NCI-H1105 treated with DMSO at 0.1 percent for 48 hours (cell line): ENCODE data around the gene GBA3.

Experiments used
- DNase-seq: peaks from one replicate; lab custom pipeline; 2025; lab: John Stamatoyannopoulos, UW

Gene GBA3

DNA sequence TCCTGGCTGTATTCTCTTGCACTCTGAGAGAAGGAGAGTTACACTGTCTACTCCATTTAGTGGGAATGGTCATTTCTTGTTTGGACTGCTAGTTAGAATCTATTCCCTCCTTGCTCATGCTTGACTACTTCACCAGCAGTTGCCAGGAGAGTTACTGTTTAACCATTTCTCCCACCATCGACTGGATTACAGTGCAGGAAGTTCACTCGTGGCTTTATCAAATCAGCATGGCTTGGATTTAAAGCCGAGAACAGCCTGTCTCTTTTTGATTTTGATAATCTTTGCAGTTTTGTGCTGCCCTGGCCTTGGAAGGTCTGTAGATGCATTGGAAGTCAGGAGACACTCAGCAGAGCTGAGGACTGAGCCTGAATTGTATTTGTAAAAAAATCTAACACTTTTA lies 3.2 kb downstream of the GBA3 start:
- DNase-seq: no peak

DNA sequence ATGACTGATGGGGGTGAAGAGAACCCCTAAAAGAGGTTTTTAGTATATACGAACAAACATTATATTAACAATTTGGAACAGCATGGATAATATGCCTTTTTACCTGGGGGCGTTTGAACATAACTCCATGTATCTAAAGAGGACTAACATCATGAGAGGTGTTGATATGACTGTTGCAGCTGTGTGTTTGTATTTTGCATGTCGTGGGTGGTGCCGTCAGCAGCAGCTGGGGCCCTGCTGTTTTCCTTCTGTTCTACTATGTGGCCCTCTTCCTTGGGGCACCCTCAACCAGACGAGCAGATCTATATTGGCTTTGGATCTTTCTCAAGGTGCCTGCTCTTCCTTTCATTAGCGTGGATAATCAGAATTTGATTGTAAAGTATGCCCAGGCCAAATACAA lies 11.2 kb downstream of the GBA3 start:
- no peak for DNase-seq

DNA sequence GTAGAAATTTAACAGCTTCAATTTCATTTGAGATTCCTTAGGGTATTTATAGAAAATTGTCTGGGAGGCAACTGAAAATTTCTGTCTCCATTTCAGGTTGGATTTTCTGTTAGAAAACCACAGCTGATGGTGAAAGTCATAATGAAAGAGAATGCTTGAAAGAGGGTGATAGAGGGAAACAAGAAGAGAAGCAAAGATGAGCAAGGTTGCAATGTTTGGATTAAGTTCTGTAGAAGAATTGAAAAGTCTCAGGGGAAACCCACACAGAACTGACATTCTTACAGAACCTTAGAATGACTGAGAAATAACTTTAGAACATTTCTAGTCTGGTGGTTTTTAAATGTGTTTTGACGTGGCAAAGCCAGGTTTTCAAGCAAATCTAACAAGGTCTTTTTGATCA lies 14.7 kb downstream of the GBA3 start:
- no peak for DNase-seq

DNA sequence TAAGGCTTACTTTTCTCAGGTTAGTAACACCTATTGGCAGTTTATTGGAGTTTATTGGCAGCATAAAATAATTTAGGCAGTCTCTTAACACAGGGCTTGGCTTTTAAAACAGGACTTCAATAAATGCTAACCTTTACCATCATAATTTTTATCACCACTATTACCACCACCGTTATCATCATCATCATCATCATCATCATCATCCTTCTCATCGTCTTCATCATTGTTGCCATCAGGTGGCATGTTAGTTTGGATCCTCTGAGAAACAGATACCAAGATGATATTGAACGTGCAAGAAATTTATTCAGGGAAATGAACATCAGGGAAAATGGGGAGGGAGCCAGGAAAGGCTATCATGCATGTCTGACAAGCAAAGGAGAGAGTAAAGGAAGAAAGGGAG lies 16.2 kb downstream of the GBA3 start:
- no peak for DNase-seq

DNA sequence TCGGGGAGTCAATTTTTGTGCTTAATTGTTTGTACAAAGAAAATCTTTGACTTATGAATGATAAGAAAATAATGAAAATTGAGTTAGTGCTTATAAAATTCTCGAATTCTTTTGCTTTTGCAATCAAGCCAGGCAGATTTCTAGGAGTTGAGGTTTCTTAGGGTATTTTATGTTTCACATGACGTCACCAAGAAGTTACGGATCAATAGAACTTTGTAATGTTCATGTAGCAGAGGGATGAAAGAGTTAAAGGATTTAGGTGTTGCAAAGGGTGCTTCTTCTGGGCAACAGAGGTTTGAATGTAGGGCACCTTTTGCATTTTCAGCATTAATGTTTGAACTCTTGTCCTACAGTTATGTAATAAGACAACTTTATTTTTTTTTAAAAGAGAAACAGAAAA lies 19.4 kb downstream of the GBA3 start:
- no peak for DNase-seq

DNA sequence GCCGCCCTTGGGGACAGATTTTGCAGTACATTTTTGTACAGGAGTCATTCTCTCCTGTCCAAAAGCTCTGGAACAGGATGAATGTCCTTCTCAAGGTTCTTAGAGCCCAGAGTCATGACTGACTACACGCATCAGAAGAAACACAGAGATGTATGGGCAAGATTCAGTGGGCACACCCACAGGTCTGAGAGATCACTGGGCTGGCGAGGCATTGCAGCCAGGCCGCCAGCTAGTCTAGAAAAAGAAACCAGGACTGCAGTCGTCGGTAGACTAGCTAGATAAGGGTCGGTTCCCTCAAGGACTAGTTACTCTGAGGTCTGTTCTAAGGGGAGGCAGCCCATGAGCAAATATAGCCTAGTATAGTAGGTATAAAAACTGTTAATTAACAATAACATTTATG lies 19.8 kb downstream of the GBA3 start:
- DNase-seq: no peak

DNA sequence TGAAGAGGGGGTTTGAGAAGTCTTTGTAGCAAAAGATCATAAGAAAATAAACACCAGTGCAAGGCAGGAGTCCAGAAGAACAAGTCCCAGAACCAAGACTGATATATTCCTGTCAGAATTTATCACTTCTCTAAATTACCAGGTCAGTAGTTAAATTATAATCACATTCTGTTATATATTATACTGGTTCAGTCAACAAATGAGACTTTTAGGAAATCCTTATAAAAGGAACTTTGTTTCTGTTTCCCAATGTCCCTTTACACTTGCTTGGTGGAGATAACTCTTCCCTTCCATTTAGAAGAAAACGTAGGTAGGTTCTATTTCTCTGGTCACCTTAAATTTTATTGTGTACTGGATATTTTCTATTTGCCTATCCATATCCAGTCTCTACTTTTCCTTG lies 21.1 kb downstream of the GBA3 start:
- no peak for DNase-seq

DNA sequence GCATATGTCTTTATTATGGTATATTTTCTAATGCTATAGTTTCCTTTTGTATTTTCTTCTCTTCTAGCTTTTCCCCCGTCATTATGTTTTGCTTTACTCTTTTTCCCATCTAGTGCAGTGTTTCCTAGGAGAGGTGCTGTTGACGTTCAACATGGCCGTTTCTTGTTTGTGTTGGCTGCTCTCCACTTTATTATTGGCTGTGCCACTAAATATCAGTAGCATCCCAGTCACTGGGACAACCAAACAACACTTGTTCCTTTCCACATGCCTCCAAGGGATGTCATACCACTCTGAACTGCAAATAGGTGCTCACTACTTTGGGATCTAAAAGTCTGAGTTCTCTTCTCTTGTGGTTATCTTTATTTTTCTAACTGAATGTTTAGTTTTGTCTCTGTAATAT lies 26.5 kb downstream of the GBA3 start:
- DNase-seq: no peak

DNA sequence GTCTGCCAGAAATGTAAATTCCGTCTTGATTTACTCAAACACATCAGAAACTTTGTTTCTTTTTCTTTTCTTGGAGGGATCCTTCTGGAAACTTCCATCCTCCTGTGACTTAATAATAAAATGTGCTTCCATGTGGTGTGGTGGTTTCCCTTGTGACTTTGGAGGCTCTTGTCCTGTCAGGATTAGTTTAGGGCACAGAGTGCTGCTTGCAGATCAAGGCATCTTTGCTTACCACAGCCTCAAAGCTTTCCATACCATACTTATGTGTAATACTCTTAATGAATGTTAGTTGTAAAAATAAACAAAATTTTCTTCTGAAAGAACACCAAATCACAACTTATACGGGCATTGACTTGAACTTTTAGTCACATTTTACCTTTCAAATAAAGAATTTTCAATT lies 27.4 kb downstream of the GBA3 start:
- no peak for DNase-seq

DNA sequence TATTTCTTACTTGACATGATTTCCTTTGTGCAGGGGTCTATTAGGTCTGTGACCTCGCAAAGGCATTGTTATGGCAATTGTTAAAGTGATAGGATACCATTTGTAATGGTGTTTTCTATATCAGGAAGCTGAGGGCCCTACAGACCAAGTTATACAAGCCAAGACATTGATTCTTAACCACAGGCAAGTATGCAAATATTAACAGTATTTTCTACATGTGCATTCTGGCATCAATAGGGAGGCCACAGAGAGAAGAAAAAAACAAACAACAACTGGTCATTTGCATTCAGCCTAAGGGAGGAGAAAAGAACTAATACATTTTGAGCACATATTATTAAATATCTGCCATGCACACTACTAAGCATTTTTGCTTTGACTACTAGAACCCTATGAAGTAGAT lies 28.5 kb downstream of the GBA3 start:
- DNase-seq: no peak

DNA sequence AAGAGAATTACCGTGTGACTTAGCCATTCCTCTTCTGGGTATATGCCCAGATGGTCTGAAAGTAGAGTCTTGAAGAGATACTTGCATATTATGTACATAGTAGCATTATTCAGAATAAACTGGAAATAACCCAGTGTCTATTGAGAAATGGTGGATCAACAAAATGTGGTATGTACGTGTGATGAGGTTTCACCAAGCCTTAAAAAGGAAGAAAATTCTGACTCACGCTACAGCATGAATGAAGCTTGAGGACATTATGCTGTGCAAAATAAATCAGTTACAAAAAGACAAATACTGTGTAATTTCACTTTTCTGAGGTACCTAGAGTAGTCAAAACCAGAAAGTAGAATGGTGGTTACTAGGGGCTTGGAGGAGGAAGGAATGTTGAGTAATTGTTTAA lies 37.3 kb downstream of the GBA3 start:
- DNase-seq: no peak

DNA sequence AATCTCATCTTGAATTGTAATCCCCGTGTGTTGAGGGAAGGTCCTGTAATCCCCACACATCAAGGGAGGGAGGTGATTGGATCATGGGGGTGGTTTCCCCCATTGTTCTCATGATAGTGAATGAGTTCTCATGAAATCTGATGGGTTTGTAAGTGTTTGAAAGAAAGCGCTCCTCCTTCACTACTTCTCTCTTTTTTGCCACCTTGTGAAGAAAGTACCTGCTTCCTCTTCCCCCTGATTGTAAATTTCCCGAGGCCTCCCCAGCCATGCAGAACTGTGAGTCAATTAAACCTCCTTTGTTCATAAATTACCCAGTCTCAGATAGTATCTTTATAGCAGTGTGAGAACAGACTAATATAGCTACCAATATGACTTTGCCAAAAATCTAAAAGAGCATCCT lies 41.1 kb downstream of the GBA3 start:
- DNase-seq: no peak

DNA sequence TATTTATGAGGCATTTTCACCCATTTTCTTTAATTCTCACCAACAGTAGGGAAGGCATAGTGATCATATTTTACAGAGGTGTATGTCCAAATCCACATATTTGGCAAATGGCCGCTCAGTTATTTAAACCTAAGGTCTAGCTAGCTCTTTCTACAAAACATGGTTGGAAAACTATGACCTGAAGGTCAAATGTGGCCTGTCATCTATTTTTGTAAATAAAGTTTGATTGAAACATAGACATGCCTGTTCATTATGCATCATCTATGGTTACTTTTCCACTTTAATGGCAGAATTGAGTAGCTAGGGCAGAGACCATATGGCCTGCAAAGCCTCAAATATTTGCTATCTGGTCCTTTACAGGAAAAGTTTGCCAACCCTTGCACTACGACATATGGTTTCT lies 44.2 kb downstream of the GBA3 start:
- no peak for DNase-seq

DNA sequence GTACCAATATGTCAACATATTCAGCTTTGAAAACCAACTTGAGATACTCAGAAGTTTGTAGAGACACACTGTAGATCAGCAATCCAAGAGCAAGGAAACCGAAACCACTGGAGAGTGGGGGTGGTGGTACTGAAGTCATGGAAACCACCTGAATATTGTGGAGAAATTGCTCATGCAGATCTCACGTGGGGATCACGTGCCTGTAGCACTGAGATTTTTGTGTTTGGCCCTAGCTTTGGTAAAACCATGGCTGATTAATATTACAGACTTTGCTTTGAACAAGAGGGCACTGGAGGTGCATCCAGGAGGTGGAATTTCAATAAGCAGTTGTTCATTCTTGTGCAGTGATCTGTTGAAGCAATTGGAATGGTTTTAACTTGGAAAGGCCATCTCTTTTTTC lies 47.2 kb downstream of the GBA3 start:
- DNase-seq: no peak

DNA sequence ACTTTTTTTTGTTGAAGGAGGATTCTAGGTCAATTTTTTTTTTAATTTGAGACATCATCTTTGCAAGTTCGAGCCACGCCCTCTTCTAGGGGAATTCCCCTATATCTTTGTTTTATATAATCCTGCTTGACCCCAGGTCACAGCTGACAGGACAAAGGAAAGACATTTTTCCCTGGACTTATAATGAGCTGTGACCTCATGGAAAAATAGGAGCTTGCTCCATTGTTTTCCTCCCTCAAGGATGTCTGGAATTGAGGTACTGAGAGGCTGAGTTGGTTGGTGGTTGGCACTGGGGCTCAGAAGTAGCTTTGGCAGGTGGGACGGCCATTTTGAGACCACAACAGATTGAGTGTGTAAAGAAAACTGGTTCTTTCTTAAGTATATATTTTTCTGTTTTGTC lies 49.0 kb downstream of the GBA3 start:
- no peak for DNase-seq

DNA sequence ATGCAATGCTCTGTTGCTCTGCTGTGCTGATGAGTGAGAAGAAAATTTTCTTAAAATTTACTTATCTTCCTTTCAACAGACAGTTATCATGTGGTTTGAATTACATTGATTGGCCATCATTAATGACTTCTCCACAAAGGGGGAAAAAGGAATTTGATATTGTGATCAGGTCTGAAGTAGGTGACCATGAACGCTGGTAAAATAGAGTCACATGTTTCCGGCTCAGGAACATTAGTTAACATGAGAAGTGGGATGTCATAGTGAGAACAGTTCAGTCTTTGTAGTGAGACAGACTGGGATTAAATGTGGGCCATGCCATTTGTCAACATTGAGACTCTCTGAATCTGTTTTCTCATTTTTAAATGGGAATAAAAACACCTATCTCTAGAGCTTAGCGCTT lies 50.6 kb downstream of the GBA3 start:
- DNase-seq: no peak

DNA sequence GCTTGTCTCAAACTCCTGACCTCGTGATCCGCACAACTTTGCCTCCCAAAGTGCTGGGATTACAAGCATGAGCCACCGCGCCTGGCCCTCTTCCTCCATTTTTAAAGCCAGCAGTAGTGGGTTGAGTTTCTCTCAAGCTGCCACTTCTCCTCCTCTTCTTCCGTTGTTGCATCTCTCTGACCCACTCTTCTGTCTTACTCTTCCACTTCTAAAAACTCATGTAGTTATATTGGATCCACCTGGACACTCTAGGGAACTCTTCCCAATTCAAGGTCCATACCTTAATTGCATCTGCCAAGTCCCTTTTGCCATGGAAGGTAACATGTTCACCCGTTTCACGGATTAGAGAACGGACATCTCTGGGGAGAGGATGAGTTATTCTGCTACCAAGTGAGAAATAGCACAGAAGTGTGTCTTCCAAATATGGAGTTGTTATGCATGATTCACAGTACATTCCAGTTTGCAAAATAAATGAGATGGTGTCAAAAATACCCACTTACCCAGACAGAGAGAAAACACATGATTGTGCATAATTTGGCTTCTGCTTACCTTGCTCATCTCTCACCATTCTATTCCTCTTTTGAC lies 51.8 kb downstream of the GBA3 start:
- no peak for DNase-seq

DNA sequence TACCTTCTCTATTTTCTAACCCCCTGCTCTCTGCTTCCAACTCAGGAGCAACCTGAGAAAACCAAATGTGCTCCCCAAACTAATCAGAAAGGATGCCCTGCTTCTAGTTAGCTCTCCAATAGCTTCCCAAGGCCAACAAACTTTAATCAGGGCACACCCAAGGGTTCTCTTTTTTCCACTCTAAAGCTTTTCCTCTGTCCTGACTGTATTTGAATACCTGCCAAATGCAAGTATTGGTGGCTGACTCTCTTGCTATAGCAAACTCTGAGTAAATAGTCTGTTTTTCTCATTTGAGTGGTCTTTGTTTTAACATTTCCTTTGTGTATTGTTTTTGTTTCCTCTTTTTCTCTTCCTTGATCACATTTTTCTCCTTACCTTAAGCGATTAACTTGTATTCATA lies 52.5 kb downstream of the GBA3 start:
- DNase-seq: peak; percentile 36

DNA sequence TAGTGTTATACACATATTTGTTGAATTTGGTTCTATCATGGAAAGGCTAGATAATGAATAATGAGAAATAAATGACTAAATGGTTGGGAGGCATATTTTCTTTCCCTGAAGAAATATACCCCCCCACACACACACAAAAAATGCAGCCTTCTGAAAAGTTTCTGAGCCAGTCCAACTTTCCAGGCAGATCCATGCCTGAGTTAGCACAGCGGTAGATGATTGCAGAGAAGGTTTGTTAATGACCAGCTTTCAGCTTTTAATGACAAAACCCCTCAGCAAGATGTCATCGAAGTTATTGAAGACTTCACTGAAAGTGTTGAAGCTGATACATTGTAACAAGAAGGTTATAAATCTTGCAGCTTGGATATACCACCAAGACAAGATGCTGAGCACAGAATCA lies 61.4 kb downstream of the GBA3 start:
- DNase-seq: no peak

DNA sequence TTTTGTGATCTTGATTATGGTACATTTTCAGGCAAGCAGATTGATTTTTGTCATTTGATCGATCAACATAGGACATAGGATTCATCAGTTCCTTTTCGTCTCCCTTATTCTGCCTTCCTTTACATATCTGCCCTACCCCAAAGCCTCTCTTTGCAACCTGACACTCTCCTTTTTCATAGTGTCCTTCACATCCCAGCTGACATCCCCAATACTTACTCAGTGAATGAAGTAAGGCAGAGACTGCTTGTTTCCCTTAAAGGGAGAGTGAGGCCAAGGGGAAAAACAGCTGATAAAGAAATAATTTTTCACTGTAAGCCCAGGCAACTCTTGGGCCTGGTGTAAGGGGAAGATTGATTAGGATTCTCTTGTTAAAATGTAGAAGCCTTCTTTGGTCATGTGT lies 69.8 kb downstream of the GBA3 start:
- no peak for DNase-seq

DNA sequence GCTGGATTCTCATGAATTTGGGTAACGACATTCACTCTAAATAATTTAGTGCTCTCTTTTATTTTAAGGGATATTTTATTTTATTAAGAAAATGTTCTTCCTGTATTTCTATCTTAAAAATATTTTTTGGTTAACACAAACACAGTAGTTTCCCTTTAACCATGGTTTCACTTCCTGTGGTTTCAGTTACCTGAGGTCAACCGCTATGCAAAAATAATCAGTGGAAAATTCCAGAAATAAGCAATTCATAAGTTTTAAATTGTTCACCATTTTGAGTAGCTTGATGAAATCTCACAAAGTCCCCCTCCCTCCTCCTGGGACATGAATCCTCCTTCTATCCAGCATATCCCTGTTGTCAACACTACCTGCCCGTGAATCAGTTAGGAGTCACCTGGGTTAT lies 71.4 kb downstream of the GBA3 start:
- DNase-seq: no peak

DNA sequence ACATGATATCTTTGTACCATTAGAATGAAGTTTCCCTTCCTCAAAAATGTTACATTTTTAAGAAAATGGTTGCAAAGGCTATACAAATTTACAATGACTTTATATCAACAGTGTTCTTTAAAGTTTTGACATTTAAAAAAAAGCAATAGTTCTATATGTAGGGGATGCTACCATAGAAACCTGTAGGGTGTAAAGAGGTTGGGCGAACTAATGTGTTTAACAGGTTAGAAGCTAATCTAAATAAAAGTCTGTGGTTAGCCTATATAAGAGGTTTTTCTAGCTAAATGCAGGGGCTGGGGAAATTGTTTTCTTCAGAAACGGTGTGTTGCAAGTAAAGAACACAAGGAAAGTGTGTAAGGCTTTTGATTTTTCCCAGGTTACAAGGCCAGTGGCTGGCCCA lies 73.3 kb downstream of the GBA3 start:
- DNase-seq: no peak

DNA sequence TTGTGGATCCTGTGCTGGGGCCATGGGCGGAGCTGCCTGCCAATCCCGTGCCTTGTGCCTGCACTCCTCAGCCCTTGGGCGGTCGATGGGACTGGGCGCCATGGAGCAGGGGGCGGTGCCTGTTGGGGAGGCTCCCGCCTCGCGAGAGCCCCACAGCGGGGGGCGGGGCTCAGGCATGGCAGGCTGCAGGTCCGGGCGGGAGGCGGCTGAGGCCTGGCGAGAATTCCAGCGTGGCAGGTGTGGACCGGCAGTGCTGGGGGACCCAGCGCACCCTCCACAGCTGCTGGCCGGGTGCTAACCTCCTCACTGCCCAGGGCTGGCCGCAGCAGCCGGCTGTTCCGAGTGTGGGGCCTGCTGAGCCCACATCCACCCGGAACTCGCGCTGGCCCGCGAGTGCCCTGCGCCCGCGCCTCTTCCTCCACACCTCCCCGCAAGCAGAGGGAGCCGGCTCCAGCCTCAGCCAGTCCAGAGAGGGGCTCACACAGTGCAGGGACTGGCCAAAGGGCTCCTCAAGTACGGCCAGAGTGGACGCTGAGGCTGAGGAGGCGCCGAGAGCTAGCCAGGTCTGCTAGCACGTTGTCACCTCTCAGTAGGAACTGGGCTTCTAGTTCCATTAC lies 85.9 kb downstream of the GBA3 start:
- no peak for DNase-seq

DNA sequence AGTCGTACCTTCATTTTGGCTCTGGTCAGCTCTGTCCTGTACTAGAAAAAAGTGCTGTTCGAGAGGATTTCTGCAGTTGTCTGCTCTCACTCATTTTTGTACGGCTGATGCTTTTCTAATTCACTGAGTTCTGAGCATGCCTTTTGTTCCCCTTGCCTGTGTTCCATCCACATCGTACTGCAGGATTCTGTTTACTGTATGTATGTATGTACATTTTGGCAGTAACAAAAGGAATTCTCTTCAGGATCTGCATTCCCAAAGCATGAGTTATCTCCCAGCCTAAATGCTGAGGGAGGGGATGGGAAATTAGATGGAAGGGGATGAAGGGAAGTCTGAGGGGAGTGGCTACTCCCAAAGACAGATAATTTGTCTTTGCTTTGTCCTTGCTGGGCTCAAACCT lies 87.6 kb downstream of the GBA3 start:
- no peak for DNase-seq

DNA sequence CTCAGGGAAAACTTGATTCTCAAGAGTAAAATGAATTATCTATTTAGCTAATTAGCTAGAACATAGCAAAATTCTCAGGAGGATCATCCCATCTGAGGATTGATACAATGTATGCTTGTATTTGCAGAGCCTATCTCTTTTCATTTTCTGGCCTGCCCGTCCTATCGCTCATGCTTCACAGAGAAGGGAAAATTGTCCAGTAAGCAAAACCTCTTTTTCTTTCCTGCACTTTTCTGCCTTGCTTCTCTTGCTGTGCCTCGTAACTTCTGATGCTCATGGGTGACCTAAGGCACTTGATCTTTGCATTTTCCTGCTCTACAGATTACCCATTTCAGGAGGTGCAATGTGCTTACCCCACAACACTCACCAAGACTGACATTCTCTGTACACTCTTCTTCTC lies 88.1 kb downstream of the GBA3 start:
- no peak for DNase-seq
